SK-N-SH treated with all-trans-retinoic acid at 6 μM for 48 hours (cell line): ENCODE measurements around the gene NAPA.

ENCODE experiments used
- ATAC-seq: fragments of 200-7000 bp; cut with Tn5 transposase; 3 replicates; pipeline ENCODE4 v1.9.1; 2020; ENCODE audit warnings: mild to moderate bottlenecking, moderate library complexity
- ARNTL ChIP-seq: fragments of 450-650 bp; formaldehyde crosslinking; IDR thresholded peaks from 2 replicates; pipeline ENCODE4 v1.5.0; 2020; ENCODE audit warnings: low read depth, mild to moderate bottlenecking, moderate library complexity, borderline replicate concordance
- BACH2 ChIP-seq: fragments of 250-450 bp; sonication (Bioruptor Pico); IDR thresholded peaks from 2 replicates; pipeline ENCODE4 v1.9.0; 2021; ENCODE audit warnings: mild to moderate bottlenecking, borderline replicate concordance
- CSDC2 ChIP-seq: fragments of 250-450 bp; sonication (Bioruptor Pico); IDR thresholded peaks from 2 replicates; pipeline ENCODE4 v1.5.0; 2020; ENCODE audit warnings: mild to moderate bottlenecking, moderate library complexity
- ESRRG ChIP-seq: fragments of 250-450 bp; sonication (Bioruptor Pico); IDR thresholded peaks from 2 replicates; pipeline ENCODE4 v1.6.1; 2021; ENCODE audit warnings: mild to moderate bottlenecking
- GLIS3 ChIP-seq: fragments of 250-450 bp; sonication (Bioruptor Pico); IDR thresholded peaks from 2 replicates; pipeline ENCODE4 v1.5.0; 2020; ENCODE audit warnings: mild to moderate bottlenecking, moderate library complexity
- ISL1 ChIP-seq: fragments of 250-450 bp; sonication (Bioruptor Pico); IDR thresholded peaks from 2 replicates; pipeline ENCODE4 v2.1.2; 2022; ENCODE audit warnings: mild to moderate bottlenecking, moderate library complexity
- OSR1 ChIP-seq: fragments of 250-450 bp; sonication (Bioruptor Pico); IDR thresholded peaks from 2 replicates; pipeline ENCODE4 v1.8.0; 2022; ENCODE audit warnings: moderate library complexity, mild to moderate bottlenecking, inconsistent platforms
- PPARA ChIP-seq: fragments of 250-450 bp; sonication (Bioruptor Pico); IDR thresholded peaks from 2 replicates; pipeline ENCODE4 v1.5.0; 2020; ENCODE audit warnings: mild to moderate bottlenecking, borderline replicate concordance
- RARB ChIP-seq: fragments of 250-450 bp; sonication (Bioruptor Pico); IDR thresholded peaks from 2 replicates; pipeline ENCODE4 v1.8.0; 2021; ENCODE audit warnings: mild to moderate bottlenecking, moderate library complexity
- SNAI2 ChIP-seq: fragments of 250-450 bp; sonication (Bioruptor Pico); IDR thresholded peaks from 2 replicates; pipeline ENCODE4 v1.5.0; 2020; ENCODE audit warnings: mild to moderate bottlenecking, moderate library complexity
- TCF4 ChIP-seq: fragments of 250-450 bp; sonication (Bioruptor Pico); IDR thresholded peaks from 2 replicates; pipeline ENCODE4 v1.8.0; 2021; ENCODE audit warnings: mild to moderate bottlenecking, moderate library complexity, borderline replicate concordance
- TOX ChIP-seq: fragments of 250-450 bp; sonication (Bioruptor Pico); IDR thresholded peaks from 2 replicates; pipeline ENCODE4 v1.8.0; 2021; ENCODE audit warnings: mild to moderate bottlenecking, moderate library complexity, borderline replicate concordance
- ZC3H10 ChIP-seq: fragments of 250-450 bp; sonication (Bioruptor Pico); IDR thresholded peaks from 2 replicates; pipeline ENCODE4 v1.5.1; 2021; ENCODE audit warnings: mild to moderate bottlenecking, moderate library complexity
- ZFP3 ChIP-seq: fragments of 250-450 bp; sonication (Bioruptor Pico); IDR thresholded peaks from 2 replicates; pipeline ENCODE4 v1.5.0; 2020; ENCODE audit warnings: mild to moderate bottlenecking, moderate library complexity
- ZFP30 ChIP-seq: fragments of 450-650 bp; formaldehyde crosslinking; IDR thresholded peaks from 2 replicates; pipeline ENCODE4 v1.5.0; 2022; ENCODE audit warnings: mild to moderate bottlenecking, moderate library complexity
- ZNF565 ChIP-seq: fragments of 450-650 bp; formaldehyde crosslinking; conservative IDR thresholded peaks from 2 replicates; pipeline ENCODE4 v1.5.0; 2020; ENCODE audit warnings: low read depth, mild to moderate bottlenecking, moderate library complexity
- ZNF70 ChIP-seq: fragments of 450-650 bp; formaldehyde crosslinking; IDR thresholded peaks from 2 replicates; pipeline ENCODE4 v1.5.0; 2020; ENCODE audit warnings: mild to moderate bottlenecking, moderate library complexity
- ZNF8 ChIP-seq: fragments of 450-650 bp; formaldehyde crosslinking; IDR thresholded peaks from 2 replicates; pipeline ENCODE4 v1.5.0; 2020; ENCODE audit warnings: mild to moderate bottlenecking, moderate library complexity
- TF ChIP-seq, protein P1 (sequence below): fragments of 250-450 bp; sonication (Bioruptor Pico); IDR thresholded peaks from 2 replicates; pipeline ENCODE4 v1.5.1; 2021; ENCODE audit warnings: mild to moderate bottlenecking, moderate library complexity
- TF ChIP-seq, protein P2 (sequence below): fragments of 250-450 bp; sonication (Bioruptor Pico); IDR thresholded peaks from 2 replicates; pipeline ENCODE4 v1.8.0; 2021; ENCODE audit warnings: low read depth, mild to moderate bottlenecking, moderate library complexity, borderline replicate concordance
- TF ChIP-seq, protein P3 (sequence below): fragments of 250-450 bp; sonication (Bioruptor Pico); IDR thresholded peaks from 2 replicates; pipeline ENCODE4 v1.5.1; 2020; ENCODE audit warnings: low read depth, mild to moderate bottlenecking, moderate library complexity
- TF ChIP-seq, protein P4 (sequence below): fragments of 250-450 bp; sonication (Bioruptor Pico); IDR thresholded peaks from 2 replicates; pipeline ENCODE4 v1.8.0; 2020; ENCODE audit warnings: mild to moderate bottlenecking, moderate library complexity, borderline replicate concordance
- TF ChIP-seq, protein P5 (sequence below): fragments of 250-450 bp; sonication (Bioruptor Pico); IDR thresholded peaks from 2 replicates; pipeline ENCODE4 v1.5.0; 2020; ENCODE audit warnings: mild to moderate bottlenecking, moderate library complexity

NAPA gene

DNA sequence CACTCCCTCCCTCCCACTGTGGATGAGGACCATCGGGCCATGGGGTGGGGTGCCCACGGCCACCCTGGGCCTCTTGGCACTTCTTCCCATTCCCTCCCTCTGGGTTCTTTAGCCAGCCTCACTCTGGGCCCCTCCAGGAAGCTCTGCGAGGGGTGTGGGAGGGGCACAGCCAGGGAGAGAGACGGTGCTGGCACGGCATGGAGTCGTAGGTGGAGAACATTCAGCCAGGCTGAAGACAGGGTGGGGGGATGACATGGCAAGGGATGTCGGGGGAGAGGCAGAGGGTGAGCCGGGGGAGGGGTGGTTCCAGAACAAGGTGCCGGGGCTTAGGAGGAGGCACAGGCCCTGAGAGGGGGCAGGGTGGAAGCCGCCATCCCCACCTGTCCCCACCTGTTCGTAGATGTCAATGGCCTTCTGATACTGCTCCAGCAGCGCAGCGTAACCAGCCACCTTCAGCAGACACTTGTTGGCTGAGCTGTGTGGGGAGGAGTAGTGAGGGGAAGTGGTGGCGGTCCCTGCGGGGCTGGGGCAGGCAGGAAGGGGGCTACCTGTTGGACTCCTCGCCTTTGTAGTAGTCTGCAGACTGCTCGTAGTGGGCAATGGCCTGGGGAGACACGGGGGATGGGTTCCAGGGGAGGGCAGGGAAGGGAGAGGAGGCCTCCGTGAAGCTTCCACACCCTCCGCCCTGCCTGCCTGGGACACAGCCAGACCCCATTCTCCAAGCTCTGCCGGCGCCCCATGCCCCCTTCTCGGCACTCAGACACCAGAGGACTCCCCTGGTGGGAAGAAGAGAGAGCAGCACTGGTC lies 22.1 kb downstream of the NAPA start:
- TF ChIP-seq ESRRG (CRISPR knock-in tag): no peak
- TF ChIP-seq, protein P1, sequence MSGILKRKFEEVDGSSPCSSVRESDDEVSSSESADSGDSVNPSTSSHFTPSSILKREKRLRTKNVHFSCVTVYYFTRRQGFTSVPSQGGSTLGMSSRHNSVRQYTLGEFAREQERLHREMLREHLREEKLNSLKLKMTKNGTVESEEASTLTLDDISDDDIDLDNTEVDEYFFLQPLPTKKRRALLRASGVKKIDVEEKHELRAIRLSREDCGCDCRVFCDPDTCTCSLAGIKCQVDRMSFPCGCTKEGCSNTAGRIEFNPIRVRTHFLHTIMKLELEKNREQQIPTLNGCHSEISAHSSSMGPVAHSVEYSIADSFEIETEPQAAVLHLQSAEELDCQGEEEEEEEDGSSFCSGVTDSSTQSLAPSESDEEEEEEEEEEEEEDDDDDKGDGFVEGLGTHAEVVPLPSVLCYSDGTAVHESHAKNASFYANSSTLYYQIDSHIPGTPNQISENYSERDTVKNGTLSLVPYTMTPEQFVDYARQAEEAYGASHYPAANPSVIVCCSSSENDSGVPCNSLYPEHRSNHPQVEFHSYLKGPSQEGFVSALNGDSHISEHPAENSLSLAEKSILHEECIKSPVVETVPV (CRISPR knock-in tag): no peak
- TF ChIP-seq OSR1 (CRISPR knock-in tag): no peak
- TF ChIP-seq, protein P2, sequence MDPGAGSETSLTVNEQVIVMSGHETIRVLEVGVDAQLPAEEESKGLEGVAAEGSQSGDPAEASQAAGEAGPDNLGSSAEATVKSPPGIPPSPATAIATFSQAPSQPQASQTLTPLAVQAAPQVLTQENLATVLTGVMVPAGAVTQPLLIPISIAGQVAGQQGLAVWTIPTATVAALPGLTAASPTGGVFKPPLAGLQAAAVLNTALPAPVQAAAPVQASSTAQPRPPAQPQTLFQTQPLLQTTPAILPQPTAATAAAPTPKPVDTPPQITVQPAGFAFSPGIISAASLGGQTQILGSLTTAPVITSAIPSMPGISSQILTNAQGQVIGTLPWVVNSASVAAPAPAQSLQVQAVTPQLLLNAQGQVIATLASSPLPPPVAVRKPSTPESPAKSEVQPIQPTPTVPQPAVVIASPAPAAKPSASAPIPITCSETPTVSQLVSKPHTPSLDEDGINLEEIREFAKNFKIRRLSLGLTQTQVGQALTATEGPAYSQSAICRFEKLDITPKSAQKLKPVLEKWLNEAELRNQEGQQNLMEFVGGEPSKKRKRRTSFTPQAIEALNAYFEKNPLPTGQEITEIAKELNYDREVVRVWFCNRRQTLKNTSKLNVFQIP: no peak
- TF ChIP-seq, protein P3, sequence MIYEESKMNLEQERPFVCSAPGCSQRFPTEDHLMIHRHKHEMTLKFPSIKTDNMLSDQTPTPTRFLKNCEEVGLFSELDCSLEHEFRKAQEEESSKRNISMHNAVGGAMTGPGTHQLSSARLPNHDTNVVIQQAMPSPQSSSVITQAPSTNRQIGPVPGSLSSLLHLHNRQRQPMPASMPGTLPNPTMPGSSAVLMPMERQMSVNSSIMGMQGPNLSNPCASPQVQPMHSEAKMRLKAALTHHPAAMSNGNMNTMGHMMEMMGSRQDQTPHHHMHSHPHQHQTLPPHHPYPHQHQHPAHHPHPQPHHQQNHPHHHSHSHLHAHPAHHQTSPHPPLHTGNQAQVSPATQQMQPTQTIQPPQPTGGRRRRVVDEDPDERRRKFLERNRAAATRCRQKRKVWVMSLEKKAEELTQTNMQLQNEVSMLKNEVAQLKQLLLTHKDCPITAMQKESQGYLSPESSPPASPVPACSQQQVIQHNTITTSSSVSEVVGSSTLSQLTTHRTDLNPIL: no peak
- no peak for TF ChIP-seq RARB (CRISPR knock-in tag)
- no peak for TF ChIP-seq BACH2
- no peak for TF ChIP-seq ARNTL (CRISPR knock-in tag)
- no peak for TF ChIP-seq CSDC2 (CRISPR knock-in tag)
- TF ChIP-seq PPARA: no peak
- TF ChIP-seq ISL1: no peak
- no peak for TF ChIP-seq SNAI2 (CRISPR knock-in tag)
- TF ChIP-seq ZFP3 (CRISPR knock-in tag): no peak
- TF ChIP-seq ZC3H10 (CRISPR knock-in tag): no peak
- TF ChIP-seq TCF4 (CRISPR knock-in tag): no peak
- no peak for TF ChIP-seq ZNF8 (CRISPR knock-in tag)
- no peak for ATAC-seq

DNA sequence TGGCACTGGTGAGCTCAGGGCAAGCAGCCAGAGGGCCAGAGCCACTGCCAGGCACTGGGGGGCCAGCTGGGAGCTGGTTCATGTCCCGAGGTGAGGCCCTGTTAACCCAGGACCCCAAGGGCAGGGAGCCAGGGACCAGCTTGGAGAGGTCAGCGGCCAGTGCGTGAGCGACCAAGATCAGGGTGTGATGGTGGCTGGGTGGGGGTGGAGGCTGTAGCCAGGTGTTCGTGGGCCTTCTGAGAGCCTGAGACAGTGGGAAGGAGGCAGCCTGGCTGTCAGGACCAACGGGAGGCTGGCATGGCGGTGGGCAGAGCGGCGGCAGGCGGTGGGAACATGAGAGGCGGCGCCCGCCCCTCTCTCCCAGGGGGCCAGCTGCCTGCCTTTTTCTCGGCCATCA lies 22.7 kb downstream of the NAPA start:
- TF ChIP-seq ARNTL (CRISPR knock-in tag) (no peak), BACH2 (no peak), TOX (CRISPR knock-in tag) (no peak), CSDC2 (CRISPR knock-in tag) (no peak), ZNF565 (CRISPR knock-in tag) (no peak), ISL1 (no peak), ZFP30 (CRISPR knock-in tag) (no peak), RARB (CRISPR knock-in tag) (no peak), ZFP3 (CRISPR knock-in tag) (no peak), SNAI2 (CRISPR knock-in tag) (no peak), ZNF70 (no peak), PPARA (no peak), TCF4 (CRISPR knock-in tag) (no peak), OSR1 (CRISPR knock-in tag) (no peak), GLIS3 (CRISPR knock-in tag) (no peak)
- TF ChIP-seq, protein P4, sequence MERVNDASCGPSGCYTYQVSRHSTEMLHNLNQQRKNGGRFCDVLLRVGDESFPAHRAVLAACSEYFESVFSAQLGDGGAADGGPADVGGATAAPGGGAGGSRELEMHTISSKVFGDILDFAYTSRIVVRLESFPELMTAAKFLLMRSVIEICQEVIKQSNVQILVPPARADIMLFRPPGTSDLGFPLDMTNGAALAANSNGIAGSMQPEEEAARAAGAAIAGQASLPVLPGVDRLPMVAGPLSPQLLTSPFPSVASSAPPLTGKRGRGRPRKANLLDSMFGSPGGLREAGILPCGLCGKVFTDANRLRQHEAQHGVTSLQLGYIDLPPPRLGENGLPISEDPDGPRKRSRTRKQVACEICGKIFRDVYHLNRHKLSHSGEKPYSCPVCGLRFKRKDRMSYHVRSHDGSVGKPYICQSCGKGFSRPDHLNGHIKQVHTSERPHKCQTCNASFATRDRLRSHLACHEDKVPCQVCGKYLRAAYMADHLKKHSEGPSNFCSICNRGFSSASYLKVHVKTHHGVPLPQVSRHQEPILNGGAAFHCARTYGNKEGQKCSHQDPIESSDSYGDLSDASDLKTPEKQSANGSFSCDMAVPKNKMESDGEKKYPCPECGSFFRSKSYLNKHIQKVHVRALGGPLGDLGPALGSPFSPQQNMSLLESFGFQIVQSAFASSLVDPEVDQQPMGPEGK (CRISPR knock-in tag): no peak
- TF ChIP-seq, protein P2: no peak
- TF ChIP-seq, protein P1 (CRISPR knock-in tag): no peak
- TF ChIP-seq, protein P5, sequence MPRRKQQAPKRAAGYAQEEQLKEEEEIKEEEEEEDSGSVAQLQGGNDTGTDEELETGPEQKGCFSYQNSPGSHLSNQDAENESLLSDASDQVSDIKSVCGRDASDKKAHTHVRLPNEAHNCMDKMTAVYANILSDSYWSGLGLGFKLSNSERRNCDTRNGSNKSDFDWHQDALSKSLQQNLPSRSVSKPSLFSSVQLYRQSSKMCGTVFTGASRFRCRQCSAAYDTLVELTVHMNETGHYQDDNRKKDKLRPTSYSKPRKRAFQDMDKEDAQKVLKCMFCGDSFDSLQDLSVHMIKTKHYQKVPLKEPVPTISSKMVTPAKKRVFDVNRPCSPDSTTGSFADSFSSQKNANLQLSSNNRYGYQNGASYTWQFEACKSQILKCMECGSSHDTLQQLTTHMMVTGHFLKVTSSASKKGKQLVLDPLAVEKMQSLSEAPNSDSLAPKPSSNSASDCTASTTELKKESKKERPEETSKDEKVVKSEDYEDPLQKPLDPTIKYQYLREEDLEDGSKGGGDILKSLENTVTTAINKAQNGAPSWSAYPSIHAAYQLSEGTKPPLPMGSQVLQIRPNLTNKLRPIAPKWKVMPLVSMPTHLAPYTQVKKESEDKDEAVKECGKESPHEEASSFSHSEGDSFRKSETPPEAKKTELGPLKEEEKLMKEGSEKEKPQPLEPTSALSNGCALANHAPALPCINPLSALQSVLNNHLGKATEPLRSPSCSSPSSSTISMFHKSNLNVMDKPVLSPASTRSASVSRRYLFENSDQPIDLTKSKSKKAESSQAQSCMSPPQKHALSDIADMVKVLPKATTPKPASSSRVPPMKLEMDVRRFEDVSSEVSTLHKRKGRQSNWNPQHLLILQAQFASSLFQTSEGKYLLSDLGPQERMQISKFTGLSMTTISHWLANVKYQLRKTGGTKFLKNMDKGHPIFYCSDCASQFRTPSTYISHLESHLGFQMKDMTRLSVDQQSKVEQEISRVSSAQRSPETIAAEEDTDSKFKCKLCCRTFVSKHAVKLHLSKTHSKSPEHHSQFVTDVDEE (CRISPR knock-in tag): no peak
- TF ChIP-seq, protein P3: no peak
- no peak for ATAC-seq
